Measurements from ENCODE around the gene STK40. TPM values are rescaled to one million over a fixed set of nuclear protein-coding genes. Genes with fewer than 3 reads are reported as not detected.

STK40 gene
- total and polyA plus RNA-seq, 2 donors, result 11.8 to 73.5 TPM

DNA sequence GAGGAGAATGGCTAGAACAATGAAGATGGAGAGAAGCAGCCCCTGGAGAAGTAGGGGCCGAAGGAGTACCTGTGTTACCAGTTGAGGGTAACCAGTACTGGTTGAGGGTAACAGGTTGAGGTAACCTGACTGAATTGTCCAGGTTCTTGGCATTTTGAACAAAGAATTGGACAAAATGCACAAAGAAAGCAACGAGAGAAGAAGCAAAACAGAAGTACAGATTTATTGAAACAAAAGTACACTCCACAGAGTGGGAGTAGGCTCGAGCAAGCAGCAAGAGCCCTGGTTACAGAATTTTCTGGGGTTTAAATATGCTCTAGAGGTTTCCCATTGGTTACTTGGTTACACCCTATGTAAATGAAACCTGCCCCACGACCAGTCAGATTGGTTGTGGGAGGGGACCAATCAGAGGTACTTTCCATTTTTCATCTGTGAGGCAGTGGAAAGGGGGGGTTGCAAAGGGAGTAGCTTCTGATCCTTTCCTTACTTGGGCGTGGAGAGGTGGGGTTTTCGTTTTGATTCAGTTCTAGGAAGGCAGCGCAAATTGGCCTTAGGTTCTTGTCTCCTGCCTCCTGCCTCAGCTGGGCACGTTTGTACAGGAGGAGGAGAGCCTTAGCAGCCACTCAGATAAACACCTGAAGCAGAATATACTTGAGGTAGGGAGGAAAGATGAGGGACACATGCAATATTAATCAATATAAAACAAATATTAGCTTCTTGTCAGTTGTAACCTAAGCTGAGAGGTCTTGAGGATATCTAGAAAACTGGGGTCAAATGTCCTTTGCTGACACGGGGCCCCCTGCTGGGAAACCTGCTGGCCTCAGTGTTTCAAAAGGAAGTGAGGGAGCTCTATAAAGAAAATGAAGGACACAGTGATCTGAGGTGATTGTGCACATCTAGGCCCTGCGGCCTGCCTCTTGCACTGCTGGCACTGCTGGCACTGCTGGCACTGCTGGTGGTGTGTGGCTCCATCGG lies 26.2 kb upstream of the STK40 start:
- Histone ChIP-seq H3K27ac (ENCODE audit: low read depth) (no peak overlapping the region), H3K4me1 (ENCODE audit: insufficient read depth) (no peaks in the 10 kb centered on the region), H3K4me3 (ENCODE audit: low read depth, low read length) (no peak overlapping the region), H3K36me3 (ENCODE audit: insufficient read depth) (no peaks in the 10 kb centered on the region)
- WGBS, result 61% methylated on average over 11 of the region's 11 CpGs
- DNase-seq (ENCODE audit: extremely low spot score), result no peak

DNA sequence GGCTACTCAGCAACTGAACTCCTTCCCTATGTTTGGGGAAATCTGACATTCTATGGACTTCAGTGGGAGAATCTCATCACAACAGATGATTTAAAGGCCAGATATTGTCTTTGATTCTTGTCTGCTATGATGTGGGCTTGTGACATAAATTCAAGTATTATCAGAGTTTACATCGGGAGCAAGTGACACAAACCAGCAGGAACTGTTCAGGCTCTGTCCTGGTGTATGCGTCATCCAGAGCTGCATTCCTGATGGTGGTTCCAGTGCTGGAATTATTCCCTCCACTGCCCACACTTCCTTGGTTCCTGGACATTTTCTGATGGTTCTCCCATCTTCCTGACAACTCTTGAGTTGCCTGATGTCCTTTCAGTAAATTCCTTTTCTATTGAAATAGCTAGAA lies 22.8 kb upstream of the STK40 start:
- no peaks in the 10 kb centered on the region for H3K36me3 ChIP-seq (ENCODE audit: insufficient read depth)
- no peak overlapping the region for H3K4me3 ChIP-seq (ENCODE audit: low read depth, low read length)
- H3K4me1 ChIP-seq (ENCODE audit: insufficient read depth), result no peaks in the 10 kb centered on the region
- DNase-seq (ENCODE audit: extremely low spot score), result no peak
- WGBS, result 48% methylated on average over 2 of the region's 2 CpGs
- H3K27ac ChIP-seq (ENCODE audit: low read depth), result no peak overlapping the region

DNA sequence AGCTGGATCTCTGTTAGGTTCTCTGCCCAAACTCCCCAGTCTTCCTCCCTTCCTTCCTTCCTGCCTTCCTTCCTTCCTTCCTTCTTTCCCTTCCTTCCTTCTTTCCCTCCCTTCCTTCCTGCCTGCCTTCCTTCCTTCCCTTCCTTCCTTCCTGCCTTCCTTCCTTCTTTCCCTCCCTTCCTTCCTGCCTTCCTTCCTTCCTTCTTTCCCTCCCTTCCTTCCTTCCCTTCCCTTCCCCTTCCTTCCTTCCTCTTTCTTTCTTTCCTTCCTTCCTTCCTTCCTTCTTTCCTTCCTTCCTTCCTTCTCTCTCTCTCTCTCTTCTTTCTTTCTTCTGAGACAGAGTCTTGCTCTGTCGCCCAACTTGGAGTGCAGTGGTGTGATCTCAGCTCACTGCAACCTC lies 20.7 kb upstream of the STK40 start:
- Histone ChIP-seq H3K4me3 (ENCODE audit: low read depth, low read length) (no peak overlapping the region), H3K36me3 (ENCODE audit: insufficient read depth) (no peaks in the 10 kb centered on the region), H3K4me1 (ENCODE audit: insufficient read depth) (no peaks in the 10 kb centered on the region), H3K27ac (ENCODE audit: low read depth) (no peak overlapping the region)
- WGBS, result 85% methylated on average over 1 of the region's 1 CpG
- no peak for DNase-seq (ENCODE audit: extremely low spot score)

- 84% methylated on average over 4 of the region's 4 CpGs for whole genome bisulfite sequencing
- Histone ChIP-seq H3K4me1 (ENCODE audit: insufficient read depth) (no peaks in the 10 kb centered on the region), H3K4me3 (ENCODE audit: low read depth, low read length) (no peak overlapping the region), H3K27ac (ENCODE audit: low read depth) (no peak overlapping the region), H3K36me3 (ENCODE audit: insufficient read depth) (no peaks in the 10 kb centered on the region)
- DNase-seq (ENCODE audit: extremely low spot score), result no peak
These were observed 16.8 kb upstream of the STK40 start for GRCh38 chr1:36402504-36402890.

- Histone ChIP-seq H3K36me3 (ENCODE audit: insufficient read depth) (no peaks in the 10 kb centered on the region), H3K27ac (ENCODE audit: low read depth) (no peak overlapping the region), H3K4me1 (ENCODE audit: insufficient read depth) (no peaks in the 10 kb centered on the region), H3K4me3 (ENCODE audit: low read depth, low read length) (no peak overlapping the region)
- DNase-seq (ENCODE audit: extremely low spot score), result no peak
- WGBS, result 89% methylated on average over 12 of the region's 12 CpGs
These were observed 16.1 kb upstream of the STK40 start for GRCh38 chr1:36401602-36402503.

- 72% methylated on average over 22 of the region's 22 CpGs for WGBS
- Histone ChIP-seq H3K27ac (ENCODE audit: low read depth) (no peak overlapping the region), H3K4me1 (ENCODE audit: insufficient read depth) (no peaks in the 10 kb centered on the region), H3K4me3 (ENCODE audit: low read depth, low read length) (no peak overlapping the region), H3K36me3 (ENCODE audit: insufficient read depth) (no peaks in the 10 kb centered on the region)
- no peak for DNase-seq (ENCODE audit: extremely low spot score)
These were observed 15.3 kb upstream of the STK40 start for GRCh38 chr1:36400825-36401601.

GRCh38 chr1:36400514-36400824 lies 14.7 kb upstream of the STK40 start:
- Histone ChIP-seq H3K36me3 (ENCODE audit: insufficient read depth) (no peaks in the 10 kb centered on the region), H3K27ac (ENCODE audit: low read depth) (no peak overlapping the region), H3K4me1 (ENCODE audit: insufficient read depth) (no peaks in the 10 kb centered on the region), H3K4me3 (ENCODE audit: low read depth, low read length) (no peak overlapping the region)
- no peak for DNase-seq (ENCODE audit: extremely low spot score)
- 91% methylated on average over 10 of the region's 10 CpGs for WGBS

DNA sequence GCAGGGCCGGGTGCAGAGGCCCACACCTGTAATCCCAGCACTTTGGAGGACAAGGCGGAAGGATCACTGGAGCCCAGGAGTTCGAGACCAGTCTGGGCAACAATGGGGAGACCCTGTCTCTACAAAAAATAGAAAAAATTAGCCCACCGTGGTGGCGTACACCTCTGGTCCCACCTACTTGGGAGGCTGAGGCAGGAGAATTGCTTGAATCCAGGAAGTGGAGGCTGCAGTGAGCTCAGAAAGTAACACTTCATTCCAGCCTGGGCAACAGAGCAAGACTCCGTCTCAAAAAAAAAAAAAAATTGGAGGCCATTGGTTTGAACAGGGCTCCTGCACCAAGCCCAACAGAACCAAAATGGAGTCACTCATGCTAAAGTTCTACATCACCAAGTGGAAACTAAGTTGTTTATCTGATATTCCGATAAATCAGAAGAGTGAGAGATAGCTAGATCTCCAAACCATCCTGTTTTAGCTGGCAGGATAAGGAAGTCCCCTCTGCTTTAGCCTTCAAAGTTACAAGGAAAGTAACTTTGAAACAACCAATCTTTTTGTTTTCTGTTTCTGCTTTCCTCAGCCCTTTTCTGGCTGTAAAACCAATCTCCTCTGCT lies 12.8 kb upstream of the STK40 start:
- no peak for DNase-seq (ENCODE audit: extremely low spot score)
- no peaks in the 10 kb centered on the region for H3K4me1 ChIP-seq (ENCODE audit: insufficient read depth)
- H3K4me3 ChIP-seq (ENCODE audit: low read depth, low read length), result no peak overlapping the region
- 82% methylated on average over 7 of the region's 7 CpGs for WGBS
- no peak overlapping the region for H3K27ac ChIP-seq (ENCODE audit: low read depth)
- H3K36me3 ChIP-seq (ENCODE audit: insufficient read depth), result no peaks in the 10 kb centered on the region

- Histone ChIP-seq H3K4me3 (ENCODE audit: low read depth, low read length) (peak within 1 kb of the TSS; percentile 84), H3K27ac (ENCODE audit: low read depth) (peak within 1 kb of the TSS; percentile 90), H3K36me3 (ENCODE audit: insufficient read depth) (no peaks in the 10 kb centered on the region), H3K4me1 (ENCODE audit: insufficient read depth) (no peaks in the 10 kb centered on the region)
- DNase-seq (ENCODE audit: extremely low spot score), result peak; percentile 91
- WGBS, result under 1% methylated on average over 60 of the region's 60 CpGs
These were observed 11.9 kb upstream of the STK40 start, which contains the start of gene LSM10 for GRCh38 chr1:36397378-36398230. Gene LSM10 (minus strand): TSS chr1:36397908. CDS start chr1:36394129, 3,779 bp downstream.

GRCh38 chr1:36397083-36397377 lies 11.3 kb upstream of the STK40 start:
- 3% methylated on average over 5 of the region's 5 CpGs for whole genome bisulfite sequencing
- peak overlapping the region; percentile 84 for H3K4me3 ChIP-seq (ENCODE audit: low read depth, low read length)
- no peak for DNase-seq (ENCODE audit: extremely low spot score)
- no peaks in the 10 kb centered on the region for H3K4me1 ChIP-seq (ENCODE audit: insufficient read depth)
- H3K27ac ChIP-seq (ENCODE audit: low read depth), result peak overlapping the region; percentile 90
- H3K36me3 ChIP-seq (ENCODE audit: insufficient read depth), result no peaks in the 10 kb centered on the region

DNA sequence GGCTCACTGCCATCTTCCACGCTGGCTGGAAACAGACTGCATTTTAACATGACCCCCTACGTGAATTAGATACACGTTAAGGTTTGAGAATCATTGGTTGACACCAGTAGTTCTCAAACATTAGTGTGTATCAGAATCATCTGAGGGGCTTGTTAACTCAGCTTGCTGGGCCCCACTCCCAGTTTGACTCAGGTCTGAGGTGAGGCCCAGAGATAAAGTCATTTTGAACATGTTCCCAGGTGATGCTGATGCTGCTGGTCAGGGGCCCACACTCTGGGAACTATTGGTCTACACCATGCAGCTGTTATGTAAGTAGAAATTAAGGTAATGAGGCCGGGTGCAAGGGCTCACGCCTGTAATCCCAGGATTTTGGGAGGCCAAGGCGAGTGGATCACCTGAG lies 10.6 kb upstream of the STK40 start:
- no peak for DNase-seq (ENCODE audit: extremely low spot score)
- WGBS, result 76% methylated on average over 6 of the region's 6 CpGs
- no peaks in the 10 kb centered on the region for H3K36me3 ChIP-seq (ENCODE audit: insufficient read depth)
- H3K4me1 ChIP-seq (ENCODE audit: insufficient read depth), result no peaks in the 10 kb centered on the region
- H3K27ac ChIP-seq (ENCODE audit: low read depth), result no peak overlapping the region
- H3K4me3 ChIP-seq (ENCODE audit: low read depth, low read length), result no peak overlapping the region

DNA sequence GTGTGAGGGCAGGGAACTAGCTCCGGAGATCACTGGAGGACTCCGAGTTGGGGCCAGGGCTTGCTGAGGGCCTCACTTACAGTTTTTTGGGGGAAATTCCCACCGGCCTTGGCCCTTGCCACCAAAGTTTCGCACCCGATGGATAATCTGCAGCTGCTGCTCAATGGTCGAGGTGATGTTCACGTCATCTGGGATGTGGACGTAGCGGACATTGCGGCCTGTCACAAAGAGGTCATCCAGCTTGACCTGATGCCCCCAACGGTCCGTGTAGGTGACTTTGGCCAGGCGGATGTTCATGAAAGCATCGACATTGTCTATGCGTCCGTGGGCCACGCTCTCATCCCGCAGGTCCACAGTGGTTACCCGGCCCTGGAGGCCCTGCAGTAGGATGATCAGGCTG lies 8.0 kb upstream of the STK40 start:
- no peak overlapping the region for H3K27ac ChIP-seq (ENCODE audit: low read depth)
- DNase-seq (ENCODE audit: extremely low spot score), result no peak
- no peaks in the 10 kb centered on the region for H3K4me1 ChIP-seq (ENCODE audit: insufficient read depth)
- 95% methylated on average over 19 of the region's 19 CpGs for WGBS
- H3K36me3 ChIP-seq (ENCODE audit: insufficient read depth), result no peaks in the 10 kb centered on the region
- H3K4me3 ChIP-seq (ENCODE audit: low read depth, low read length), result no peak overlapping the region

All from urinary bladder (tissue), 4 donors.